Upper lobe of left lung (tissue), 6 donors: ENCODE results near the gene PALLD. TPM values are rescaled to one million over a fixed set of nuclear protein-coding genes. Genes with fewer than 3 reads are reported as not detected.

Experiments
- ATAC-seq, 2 donors: fragments of 200-7000 bp; cut with Tn5 transposase; one replicate each; pipeline ENCODE4 v1.9.1; 2022; ENCODE audit warnings: mild to moderate bottlenecking in 2 of 2, moderate library complexity in 2 of 2; ENCODE audit not compliant: low FRiP score in 2 of 2
- DNase-seq, 2 donors: peaks; one replicate each; pipeline ENCODE4 v3.0.0-alpha.2; 2019 to 2020
- H3K27ac ChIP-seq, 4 donors: fragments of 200-600 bp; sonication (generic); one replicate each; pipeline ENCODE4 v1.5.1; 2016 to 2019
- H3K27me3 ChIP-seq, 4 donors: fragments of 200-600 bp; sonication (generic); one replicate each; pipeline ENCODE4 v1.5.1; 2017 to 2019
- H3K36me3 ChIP-seq, 4 donors: fragments of 200-600 bp; sonication (generic); one replicate each; pipeline ENCODE4 v1.5.1; 2016 to 2019
- H3K4me1 ChIP-seq, 4 donors: fragments of 200-600 bp; sonication (generic); one replicate each; pipeline ENCODE4 v1.5.1; 2018 to 2019
- H3K4me3 ChIP-seq, 4 donors: fragments of 200-600 bp; sonication (generic); one replicate each; pipeline ENCODE4 v1.5.1; 2017 to 2019; ENCODE audit warnings: mild to moderate bottlenecking in 2 of 4, moderate library complexity in 1 of 4
- H3K9me3 ChIP-seq, 4 donors: fragments of 200-600 bp; sonication (generic); one replicate each; pipeline ENCODE4 v1.5.1; 2018 to 2019
- CTCF ChIP-seq, 6 experiments: fragments of 450-650 bp in 4 of 6; fragments of 200-600 bp in 2 of 6; sonication (generic) in 2 of 6; IDR thresholded peaks; one replicate each; pipeline ENCODE4 v1.5.1; 2016 to 2019; ENCODE audit warnings: antibody characterized with exemption in 6 of 6
- EP300 ChIP-seq, 4 donors: sonication (generic); formaldehyde crosslinking; IDR thresholded peaks; one replicate each; pipeline ENCODE4 v1.5.1; 2017; ENCODE audit warnings: antibody characterized with exemption in 4 of 4, control low read depth in 2 of 4
- POLR2A ChIP-seq, 4 donors: fragments of 450-650 bp; IDR thresholded peaks; one replicate each; pipeline ENCODE4 v1.5.1; 2016 to 2017; ENCODE audit warnings: antibody characterized with exemption in 4 of 4, mild to moderate bottlenecking in 2 of 4
- POLR2AphosphoS5 ChIP-seq, 2 donors: sonication (generic); formaldehyde crosslinking; IDR thresholded peaks; one replicate each; pipeline ENCODE4 v1.5.1; 2017; ENCODE audit warnings: antibody characterized with exemption in 2 of 2
- WGBS, 2 donors: methylation state at CpG; one replicate each; pipeline ENCODE4 v1.1.5; 2017 to 2018; 5-methylcytosine and 5-hydroxymethylcytosine counted together
- total RNA-seq, 6 donors: library from RNA; depleted of rRNA in 4 of 6; stranded (reverse); fragments of >200 nt in 4 of 6; gene quantifications; one replicate each; pipeline versions ENCODE4 v1.1.0 to v1.2.1, GENCODE V29; 2016 to 2021
- donor health status: DM: no; HTN: no; CAD: no; lungs with moderate emphysema.
- donor health status: DM: no; HTN: yes; CAD: no; lungs with severe emphysema.

Gene PALLD
- total RNA-seq, 6 donors from 2014 or later, result 63.9 to 175 (median 134) TPM

- Histone ChIP-seq H3K27me3 (no peaks in the 10 kb centered on the region), H3K27ac (no peak overlapping the region), H3K36me3 (no peaks in the 10 kb centered on the region), H3K4me3 (no peak overlapping the region), H3K9me3 (no peaks in the 10 kb centered on the region), H3K4me1 (no peaks in the 10 kb centered on the region)
- ATAC-seq, result no peak
- DNase-seq, result no peak
- TF ChIP-seq CTCF (IDR thresholded peaks at IDR 0.05), result peak in 5 of 6 experiments; percentile 17 to 46 (median 29)
- TF ChIP-seq POLR2A (IDR thresholded peaks at IDR 0.05), result no peak
- 21 to 25% methylated on average over 3 of the region's 3 CpGs for WGBS, 2 donors
Measured at GRCh38 chr4:168514249-168514852, 17.5 kb downstream of the PALLD start.

GRCh38 chr4:168515222-168516011 is 18.6 kb downstream of the PALLD start:
- Histone ChIP-seq H3K4me1 (no peaks in the 10 kb centered on the region), H3K27ac (no peak overlapping the region), H3K4me3 (no peak overlapping the region), H3K36me3 (no peaks in the 10 kb centered on the region), H3K9me3 (no peaks in the 10 kb centered on the region), H3K27me3 (no peaks in the 10 kb centered on the region)
- 81 to 91% methylated on average over 5 of the region's 5 CpGs for WGBS, 2 donors
- DNase-seq, result no peak
- TF ChIP-seq EP300 (IDR thresholded peaks at IDR 0.05) (no peak), POLR2AphosphoS5 (IDR thresholded peaks at IDR 0.05) (no peak), CTCF (IDR thresholded peaks at IDR 0.05) (no peak), POLR2A (IDR thresholded peaks at IDR 0.05) (no peak)
- ATAC-seq, result no peak

GRCh38 chr4:168516841-168517240 is 20.0 kb downstream of the PALLD start:
- H3K27ac ChIP-seq, result no peak overlapping the region
- ATAC-seq, result no peak

GRCh38 chr4:168519576-168519975 is 22.7 kb downstream of the PALLD start:
- 100% methylated on average over 1 of the region's 1 CpG for WGBS, 2 donors
- Histone ChIP-seq H3K4me3 (no peak overlapping the region), H3K9me3 (no peaks in the 10 kb centered on the region), H3K4me1 (no peaks in the 10 kb centered on the region), H3K27ac (no peak overlapping the region), H3K36me3 (no peaks in the 10 kb centered on the region), H3K27me3 (no peaks in the 10 kb centered on the region)
- no peak for DNase-seq
- TF ChIP-seq CTCF (IDR thresholded peaks at IDR 0.05), result no peak
- no peak for TF ChIP-seq POLR2AphosphoS5 (IDR thresholded peaks at IDR 0.05)
- no peak for TF ChIP-seq EP300 (IDR thresholded peaks at IDR 0.05)
- no peak for TF ChIP-seq POLR2A (IDR thresholded peaks at IDR 0.05)
- no peak for ATAC-seq

More at GRCh38 chr4:168516841-168517240, 20.0 kb downstream of the PALLD start:
- no peak for TF ChIP-seq POLR2AphosphoS5 (IDR thresholded peaks at IDR 0.05)
- no peak for TF ChIP-seq POLR2A (IDR thresholded peaks at IDR 0.05)
- no peak for TF ChIP-seq EP300 (IDR thresholded peaks at IDR 0.05)
- no peak for TF ChIP-seq CTCF (IDR thresholded peaks at IDR 0.05)
- no peaks in the 10 kb centered on the region for H3K36me3 ChIP-seq
- WGBS, 2 donors, result 66 to 73% methylated on average over 2 of the region's 2 CpGs
- H3K9me3 ChIP-seq, result no peaks in the 10 kb centered on the region
- H3K4me1 ChIP-seq, result no peaks in the 10 kb centered on the region
- H3K27me3 ChIP-seq, result no peaks in the 10 kb centered on the region
- no peak overlapping the region for H3K4me3 ChIP-seq
- DNase-seq, result no peak
